Measurements from ENCODE around the gene NKTR.

NKTR gene

GRCh38 chr3:42683875-42684598 lies 83.6 kb downstream of the NKTR start:
- peak; percentile 80 to 92 (median 86) for DNase-seq

DNA sequence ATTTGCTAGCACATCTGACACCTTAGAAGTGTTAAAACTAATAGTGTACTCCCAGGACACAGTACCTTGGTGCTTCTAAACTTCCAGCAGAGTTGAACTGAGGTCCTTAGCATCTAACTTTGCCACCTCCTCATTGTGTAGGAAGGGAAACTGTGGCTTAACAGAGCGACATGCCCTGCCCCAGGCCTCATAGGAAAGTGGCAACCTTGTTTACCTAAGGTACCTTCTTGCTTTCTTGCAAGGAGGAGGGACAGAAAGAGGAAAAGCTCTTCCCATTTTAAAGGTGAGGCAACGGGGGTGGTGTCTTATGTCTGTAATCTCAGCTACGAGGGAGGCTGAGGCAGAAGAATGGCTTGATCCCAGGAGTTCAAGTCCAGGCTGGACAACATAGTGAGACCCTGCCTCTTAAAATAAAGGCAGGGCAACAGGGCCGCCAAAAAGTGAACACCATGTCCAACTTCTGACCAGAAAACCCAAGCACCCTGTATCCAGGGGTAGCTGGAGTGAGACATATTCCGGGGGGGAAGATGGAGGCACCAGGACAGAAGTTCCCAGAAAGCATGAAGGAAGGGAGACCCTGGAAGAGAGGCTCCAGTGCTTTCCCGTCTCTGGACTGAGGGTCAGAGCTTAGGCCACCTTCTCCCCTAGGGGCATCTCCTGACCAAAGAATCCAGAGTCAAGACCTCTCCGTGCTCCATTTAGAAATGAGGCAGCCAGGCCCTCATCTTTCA lies 84.3 kb downstream of the NKTR start:
- peak in 1 of 4 experiments; percentile 26 for DNase-seq

DNA sequence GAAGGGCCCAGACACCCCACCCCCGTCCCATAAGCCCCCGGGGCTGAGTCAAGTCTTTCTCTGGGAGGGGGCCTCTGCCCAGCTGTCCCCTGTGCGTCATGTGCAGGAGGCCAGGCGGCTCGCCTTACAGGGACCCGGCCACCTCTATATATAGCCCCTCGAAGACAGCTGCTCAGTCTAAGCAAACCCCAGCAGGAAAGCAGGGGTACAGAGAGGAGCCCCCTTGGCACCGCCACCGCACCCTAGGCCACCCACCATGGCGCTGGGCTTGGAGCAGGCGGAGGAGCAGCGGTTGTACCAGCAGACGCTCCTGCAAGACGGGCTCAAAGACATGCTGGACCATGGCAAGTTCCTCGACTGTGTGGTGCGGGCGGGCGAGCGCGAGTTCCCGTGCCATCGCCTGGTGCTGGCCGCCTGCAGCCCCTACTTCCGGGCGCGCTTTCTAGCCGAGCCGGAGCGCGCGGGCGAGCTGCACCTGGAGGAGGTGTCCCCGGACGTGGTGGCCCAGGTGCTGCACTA lies 84.9 kb downstream of the NKTR start, which contains the start of gene KLHL40:
KLHL40 (plus strand) TSS at position 175 of the 519 bp plus-strand sequence; CDS start at position 257, 82 bp downstream.
- no peak for DNase-seq

- peak in 2 of 4 experiments; percentile 21 to 37 for DNase-seq
Measured at GRCh38 chr3:42685891-42686820, 85.7 kb downstream of the NKTR start.

GRCh38 chr3:42686832-42687650 lies 86.6 kb downstream of the NKTR start:
- no peak for DNase-seq

GRCh38 chr3:42688016-42688415 lies 87.5 kb downstream of the NKTR start:
- DNase-seq, result no peak

- DNase-seq, result no peak
Measured at GRCh38 chr3:42688487-42689420, 88.3 kb downstream of the NKTR start.

GRCh38 chr3:42689421-42690014 lies 89.0 kb downstream of the NKTR start:
- no peak for DNase-seq

- no peak for DNase-seq
Measured at GRCh38 chr3:42690191-42690590, 89.7 kb downstream of the NKTR start.

DNA sequence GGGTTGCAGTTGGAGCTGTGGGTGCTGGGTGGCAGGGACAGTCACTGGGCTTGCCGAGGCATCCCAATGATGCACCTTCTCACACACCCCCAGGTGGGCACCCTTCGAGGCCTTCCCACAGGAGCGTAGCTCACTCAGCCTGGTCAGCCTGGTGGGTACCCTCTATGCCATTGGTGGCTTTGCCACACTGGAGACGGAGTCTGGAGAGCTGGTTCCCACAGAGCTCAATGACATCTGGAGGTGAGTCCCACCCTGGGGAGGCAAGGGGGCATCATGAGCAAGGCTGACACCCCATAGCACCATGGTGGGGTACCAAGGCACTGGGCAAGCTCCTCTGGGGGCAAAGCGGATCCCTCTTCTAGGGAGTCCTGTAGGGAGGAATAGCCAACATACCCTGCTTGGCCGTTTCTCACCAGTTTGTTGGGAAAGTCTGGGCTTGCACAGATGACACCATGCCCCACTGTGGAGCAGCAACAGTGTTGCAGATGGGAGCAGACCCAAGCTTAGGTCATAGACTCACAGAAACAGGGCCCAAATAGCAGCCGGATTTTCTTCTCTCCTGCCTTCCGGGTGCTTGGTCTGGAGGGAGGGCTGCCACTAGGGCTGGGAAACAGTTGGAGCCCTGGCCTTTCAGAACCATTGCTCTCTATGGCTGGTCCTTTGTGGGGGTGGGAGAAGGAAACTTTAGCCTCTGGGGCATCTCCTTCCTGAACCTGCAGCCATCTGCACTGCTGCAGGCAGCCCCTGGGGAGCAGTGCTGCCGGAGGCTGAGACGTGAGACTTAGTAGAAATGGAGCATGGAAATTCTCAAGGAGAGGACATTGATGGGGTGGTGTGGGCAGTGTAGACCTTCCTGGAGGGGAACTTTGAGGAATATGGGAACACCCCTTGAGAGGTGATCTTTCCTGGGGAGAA lies 90.5 kb downstream of the NKTR start:
- DNase-seq, result no peak

- no peak for DNase-seq
Measured at GRCh38 chr3:42691816-42692666, 91.6 kb downstream of the NKTR start.

- DNase-seq, result no peak
Measured at GRCh38 chr3:42692667-42693529, 92.4 kb downstream of the NKTR start.

DNA sequence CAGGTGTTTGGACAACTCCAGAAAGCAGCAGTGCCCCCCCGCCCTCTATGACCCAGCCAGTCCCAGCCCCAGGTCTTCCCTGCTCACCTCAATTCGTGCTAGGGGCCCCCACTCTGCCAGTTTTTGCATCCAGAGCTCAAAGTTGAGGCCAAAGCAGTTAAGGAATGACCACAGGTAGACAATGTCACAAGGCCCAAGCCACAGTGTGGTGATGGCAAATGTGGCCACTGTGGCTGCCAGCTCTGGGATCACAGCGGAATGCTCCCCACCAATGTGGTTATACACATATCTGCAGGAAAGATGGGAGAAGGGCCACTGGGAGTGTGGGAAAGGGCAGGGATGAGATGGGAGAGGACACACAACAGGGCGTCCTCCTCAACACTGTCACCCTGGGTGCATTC lies 93.0 kb downstream of the NKTR start:
- DNase-seq, result no peak

GRCh38 chr3:42694366-42694765 lies 93.9 kb downstream of the NKTR start:
- no peak for DNase-seq

DNA sequence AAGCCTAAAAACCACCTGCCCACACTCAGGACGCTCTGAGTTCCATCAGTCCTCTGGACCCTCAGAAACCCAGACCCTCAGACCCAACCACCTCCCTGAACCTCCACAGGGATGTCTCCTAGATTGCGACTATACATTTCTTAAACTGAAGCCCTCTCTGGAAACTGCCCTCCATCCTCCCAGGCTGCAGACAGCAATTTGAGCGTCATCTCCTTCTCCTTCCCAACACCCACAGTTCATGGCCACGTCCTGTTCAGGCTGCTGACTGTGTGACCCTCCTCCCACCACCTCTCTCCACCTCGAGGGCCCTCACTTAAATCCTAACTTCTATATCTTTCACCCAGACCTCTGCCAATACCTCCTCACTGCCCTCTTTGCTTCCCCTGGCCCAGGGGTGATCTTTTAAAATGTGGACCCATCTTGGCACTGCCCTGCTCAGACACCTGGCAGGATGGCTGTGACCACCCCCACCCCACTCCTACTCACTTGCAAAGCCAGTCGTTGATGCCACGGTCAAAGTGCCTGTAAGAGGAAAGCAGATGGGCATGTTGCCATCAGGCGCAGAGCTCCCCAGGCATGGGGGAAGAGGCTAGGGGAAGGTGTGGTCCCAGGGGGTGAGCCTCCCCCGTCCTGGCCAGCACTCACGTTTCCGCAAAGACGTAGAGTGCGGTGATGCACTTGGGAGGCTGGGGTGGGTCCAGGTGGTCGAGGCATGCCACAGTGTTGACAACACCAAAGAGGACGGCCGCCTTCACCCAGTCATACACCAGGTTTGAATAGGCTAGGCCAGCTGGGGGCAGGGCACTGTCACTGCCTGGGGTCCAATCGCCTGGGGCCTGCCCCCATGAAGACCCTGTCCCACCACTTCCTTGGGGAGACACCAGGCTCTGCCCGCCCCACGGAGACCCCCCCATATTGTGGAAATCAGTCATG lies 96.1 kb downstream of the NKTR start:
- no peak for DNase-seq

All from suppressor macrophage (primary cell).